K562 (cell line): ENCODE data around the gene ZNF782. TPM values are rescaled to one million over a fixed set of nuclear protein-coding genes. Genes with fewer than 3 reads are reported as not detected.

Source experiments
- ATAC-seq: fragments of 200-7000 bp; cut with Tn5 transposase; 3 replicates; pipeline ENCODE4 v1.9.1; 2020; ENCODE audit warnings: moderate library complexity
- BruUV-seq: library from RNA; stranded (reverse); fragments of 400-500 nt; replicated peaks from 2 replicates; lab custom pipeline; 2021; lab: Mats Ljungman, UMichigan
- CTCF ChIA-PET: fragments of 300-600 bp; formaldehyde crosslinking; extraction: SDS; loops from one replicate; lab custom pipeline; 2021; ENCODE audit warnings: low intra/inter-chr PET ratio; lab: Yijun Ruan, JAX
- POLR2A ChIA-PET: fragments of 300-600, 350-650 bp; sonication (Branson Sonifier 250); formaldehyde crosslinking; extraction: SDS; loops from one replicate; lab custom pipeline; 2021; ENCODE audit warnings: antibody characterized with exemption, inconsistent platforms; lab: Yijun Ruan, JAX
- DNase-seq, 4 experiments: peaks; one replicate each; pipeline versions ENCODE4 v3.0.0 to v3.0.0-alpha.2; 2011 to 2018; ENCODE audit warnings: low spot score in 3 of 4, mixed read lengths in 3 of 4; ENCODE audit errors: extremely low read depth in 1 of 4
- FAIRE-seq: peaks from 2 replicates; lab custom pipeline; 2011; peaks lifted over from hg19 to GRCh38; lab: Jason Lieb, UNC
- H2AFZ ChIP-seq: 2 replicates; pipeline ENCODE4 v1.6.0; 2011; ENCODE audit warnings: low read depth, low read length, control low read depth, inconsistent platforms
- H3K27ac ChIP-seq: fragments of 200-600 bp; 3 replicates; pipeline ENCODE4 v1.8.0; 2011; ENCODE audit warnings: low read depth, mild to moderate bottlenecking, control low read depth, inconsistent platforms, low read length, moderate library complexity, mixed read lengths; ENCODE audit errors: extremely low read depth
- H3K27me3 ChIP-seq, 2 experiments: fragments of 300-600 bp in 1 of 2; 2 replicates in 1 of 2; 3 replicates in 1 of 2; pipeline versions ENCODE4 v1.6.0 to v1.8.0; 2011; ENCODE audit warnings: inconsistent platforms in 2 of 2, low read length in 2 of 2, mild to moderate bottlenecking in 1 of 2, mixed read lengths in 1 of 2, moderate library complexity in 1 of 2; ENCODE audit not compliant: control insufficient read depth in 2 of 2, insufficient read depth in 2 of 2
- H3K36me3 ChIP-seq: fragments of 300-600 bp; 3 replicates; pipeline ENCODE4 v1.8.0; 2011; ENCODE audit warnings: mild to moderate bottlenecking, low read length, inconsistent platforms; ENCODE audit not compliant: control insufficient read depth, insufficient read depth
- H3K4me1 ChIP-seq, 2 experiments: fragments of 200-600 bp in 1 of 2; replicated peaks in 1 of 2; 2 replicates in 1 of 2; 3 replicates in 1 of 2; pipeline versions ENCODE4 v1.5.1 to v1.8.0; 2011; ENCODE audit warnings: inconsistent platforms in 2 of 2, low read length in 2 of 2, mild to moderate bottlenecking in 1 of 2, mixed read lengths in 1 of 2, moderate library complexity in 1 of 2; ENCODE audit not compliant: control insufficient read depth in 2 of 2, insufficient read depth in 2 of 2
- H3K4me2 ChIP-seq: 2 replicates; pipeline ENCODE4 v1.6.1; 2011; ENCODE audit warnings: low read length, control low read depth, inconsistent platforms, mixed read lengths; ENCODE audit not compliant: insufficient read depth
- H3K4me3 ChIP-seq: fragments of 200-600 bp; sonication (generic), shearing (Covaris generic); 2 replicates; pipeline ENCODE4 v1.5.1; 2016; ENCODE audit warnings: control low read depth, inconsistent platforms
- H3K79me2 ChIP-seq: fragments of 200-600 bp; 3 replicates; pipeline ENCODE4 v1.8.0; 2011; ENCODE audit warnings: low read length, inconsistent platforms; ENCODE audit not compliant: control insufficient read depth, insufficient read depth
- H3K9ac ChIP-seq, 2 experiments: 2 replicates each; pipeline versions ENCODE4 v1.6.0 to v1.6.1; 2011; ENCODE audit warnings: low read depth in 2 of 2, low read length in 2 of 2, control low read depth in 1 of 2, inconsistent platforms in 1 of 2, mild to moderate bottlenecking in 1 of 2, mixed read lengths in 1 of 2; ENCODE audit not compliant: insufficient read depth in 1 of 2
- H3K9me1 ChIP-seq: one replicate; pipeline ENCODE4 v1.6.0; 2011; ENCODE audit warnings: inconsistent platforms, mild to moderate bottlenecking, low read length, moderate library complexity; ENCODE audit not compliant: control insufficient read depth, insufficient read depth
- H3K9me3 ChIP-seq: replicated peaks from 2 replicates; pipeline ENCODE4 v1.5.1; 2011; ENCODE audit warnings: low read depth, low read length, inconsistent platforms; ENCODE audit not compliant: control insufficient read depth, insufficient read depth
- H4K20me1 ChIP-seq: replicated peaks from 2 replicates; pipeline ENCODE4 v1.6.1; 2011; ENCODE audit warnings: low read length, inconsistent platforms, mixed read lengths; ENCODE audit not compliant: control insufficient read depth, insufficient read depth
- ERF ChIP-seq: fragments of 450-650 bp; formaldehyde crosslinking; IDR thresholded peaks from 2 replicates; pipeline ENCODE4 v1.4.0; 2020; ENCODE audit warnings: mild to moderate bottlenecking, mixed read lengths
- FOXJ2 ChIP-seq: fragments of 200-800 bp; sonication (Bioruptor generic); IDR thresholded peaks from 2 replicates; pipeline ENCODE4 v1.6.1; 2016; ENCODE audit warnings: missing genetic modification characterization, missing compliant biosample characterization
- HDAC3 ChIP-seq: fragments of 450-650 bp; IDR thresholded peaks from 2 replicates; pipeline ENCODE4 v1.6.1; 2018; ENCODE audit warnings: borderline replicate concordance, mild to moderate bottlenecking, moderate library complexity; ENCODE audit not compliant: partially characterized antibody
- HIVEP1 ChIP-seq: fragments of 250-450 bp; sonication (Bioruptor Pico); IDR thresholded peaks from 2 replicates; pipeline ENCODE4 v1.4.0; 2020; ENCODE audit warnings: mild to moderate bottlenecking
- MAFK ChIP-seq: IDR thresholded peaks from 2 replicates; pipeline ENCODE4 v1.6.1; 2011; ENCODE audit warnings: low read length, improper control_type of control experiment
- SAFB2 ChIP-seq: fragments of 200-400 bp; formaldehyde crosslinking; IDR thresholded peaks from 2 replicates; pipeline ENCODE4 v1.6.1; 2018; ENCODE audit warnings: borderline replicate concordance, low read length, low read depth, moderate library complexity; ENCODE audit not compliant: severe bottlenecking
- SMC3 ChIP-seq: conservative IDR thresholded peaks from 2 replicates; pipeline ENCODE4 v1.6.1; 2011; ENCODE audit warnings: low read depth, low read length, improper control_type of control experiment; ENCODE audit not compliant: insufficient read depth
- ZC3H8 ChIP-seq: fragments of 450-650 bp; IDR thresholded peaks from 2 replicates; pipeline ENCODE4 v1.6.1; 2017
- ZNF707 ChIP-seq: fragments of 250-450 bp; sonication (Bioruptor Pico); conservative IDR thresholded peaks from 2 replicates; pipeline ENCODE4 v1.8.0; 2022; ENCODE audit warnings: inconsistent platforms, mild to moderate bottlenecking, moderate library complexity
- WGBS: fragments of 100-300 bp; shearing (Covaris generic); methylation state at CpG from one replicate; pipeline ENCODE4 v1.1.6; 2016; ENCODE audit warnings: low coverage, mixed read lengths; ENCODE audit not compliant: insufficient coverage; ENCODE audit errors: missing lambda C conversion rate; 5-methylcytosine and 5-hydroxymethylcytosine counted together
- in situ Hi-C: fragments of 300-500 bp; cut with MboI; formaldehyde crosslinking; loops from 4 replicates; pipeline ENCODE4 v1.15.0; 2018; ENCODE audit warnings: inconsistent platforms, mixed read lengths
- intact Hi-C: fragments of 100-400 bp; cut with micrococcal nuclease; formaldehyde crosslinking; loops from 2 replicates; pipeline ENCODE4 v1.14.2; 2022
- polyA plus RNA-seq, 8 experiments: library from polyadenylated mRNA; depleted of rRNA in 4 of 8; stranded (reverse) in 5 of 8; unstranded in 3 of 8; fragments of >200 nt; fragmentation: Nextera tagmentation in 2 of 8; fragmentation: Illumina TruSeq in 1 of 8; extraction: Ambion mirVana in 2 of 8; extraction: Trizol in 1 of 8; gene quantifications; 2 replicates each; pipeline versions ENCODE4 v1.2.1 to v1.2.3, GENCODE V29; 2011 to 2014; ENCODE audit warnings: inconsistent platforms in 1 of 8, missing spikeins in 1 of 8
- total RNA-seq, 7 experiments: library from RNA; depleted of rRNA in 6 of 7; stranded (reverse); fragments of >200 nt in 6 of 7; fragmentation: Illumina TruSeq in 2 of 7; extraction: Trizol in 2 of 7; gene quantifications; 2 replicates each; pipeline versions ENCODE4 v1.2.1 to v1.2.3, GENCODE V29; 2011 to 2021; ENCODE audit warnings: low replicate concordance in 1 of 7

The ZNF782 gene
- total and polyA plus RNA-seq, 9 of the 15 experiments (the other 6 are each of a cell fraction or from before 2014, with no cell fraction given) = 0.38 to 8.8 (median 4.5) TPM

GRCh38 chr9:96858670-96859069, 4.4 kb upstream of the ZNF782 start:
- no peak for FAIRE-seq
- Histone ChIP-seq H3K27ac (peak overlapping the region; percentile 70; the same call in 2 of the 3 replicates), H3K4me1 (peaks cover 10 to 23% of the 10 kb centered on the region in 2 experiments), H3K79me2 (peaks cover 5% of the 10 kb centered on the region), H3K27me3 (no peaks in the 10 kb centered on the region; a peak in 1 of 5 replicates), H3K36me3 (no peaks in the 10 kb centered on the region), H3K4me2 (no peak overlapping the region), H4K20me1 (no peaks in the 10 kb centered on the region), H2AFZ (peak overlapping the region; percentile 71; the same call in 1 of the 2 replicates), H3K9me3 (no peaks in the 10 kb centered on the region), H3K4me3 (no peak overlapping the region), H3K9ac (no peak overlapping the region; a peak in 1 of 4 replicates), H3K9me1 (no peaks in the 10 kb centered on the region)
- in situ Hi-C loops (loop anchor here (10.0 kb wide), 2 partner anchors 556 to 746 kb away; partner anchors contain the start of gene TDRD7), intact Hi-C loops (loop anchor here (5.0 to 10.0 kb wide), 3 partner anchors 376 to 739 kb away; no protein-coding TSS in a partner anchor)
- CTCF ChIA-PET = no interaction called here
- no peak for TF ChIP-seq SMC3
- TF ChIP-seq ZNF707 (CRISPR knock-in tag) = no peak
- TF ChIP-seq HIVEP1 (CRISPR knock-in tag) = no peak
- TF ChIP-seq MAFK = no peak
- POLR2A ChIA-PET = no interaction called here
- 71% methylated on average over 7 of the region's 8 CpGs for WGBS
- ATAC-seq = no peak
- no TSS peak for BruUV-seq
- DNase-seq = no peak

- ChIA-PET POLR2A (interaction anchor here (0.7 to 1.0 kb wide), 3 partner anchors 26 to 505 kb away, joined by 3 read pairs; no protein-coding TSS in a partner anchor), CTCF (interaction anchor here (1.0 to 2.5 kb wide), 4 partner anchors 17 to 758 kb away, joined by 3 to 11 read pairs (median 8); no protein-coding TSS in a partner anchor)
- no peaks in the 10 kb centered on the region; a peak in 1 of 5 replicates for H3K27me3 ChIP-seq
- no peak overlapping the region for H3K4me3 ChIP-seq
- no peaks in the 10 kb centered on the region for H3K9me3 ChIP-seq
- peaks cover 13 to 28% of the 10 kb centered on the region in 2 experiments for H3K4me1 ChIP-seq
- H2AFZ ChIP-seq = peak overlapping the region; percentile 71
- intact Hi-C loops = loop anchor here (5.0 to 10.0 kb wide), 3 partner anchors 377 to 739 kb away; no protein-coding TSS in a partner anchor
- peak; percentile 38 to 82 (median 56) for DNase-seq
- peak; percentile 82 for FAIRE-seq
- H3K27ac ChIP-seq = peak overlapping the region; percentile 70
- no peaks in the 10 kb centered on the region for H3K36me3 ChIP-seq
- H3K9ac ChIP-seq = peak overlapping the region in 1 of 2 experiments; percentile 31; a peak in 2 of 4 replicates
- H4K20me1 ChIP-seq = no peaks in the 10 kb centered on the region
- in situ Hi-C loops = loop anchor here (10.0 kb wide), 2 partner anchors 557 to 747 kb away; partner anchors contain the start of gene TDRD7
- peak; percentile 72 for ATAC-seq
- peak overlapping the region; percentile 44; the same call in 1 of the 2 replicates for H3K4me2 ChIP-seq
- H3K9me1 ChIP-seq = no peaks in the 10 kb centered on the region
- H3K79me2 ChIP-seq = peaks cover 11% of the 10 kb centered on the region
- BruUV-seq = no TSS peak
- 2% methylated on average over 2 of the region's 2 CpGs for WGBS
- TF ChIP-seq FOXJ2 (0 out of 2 replicates have a peak, but pooled peaks have one; percentile 42), ERF (no peak), ZC3H8 (no peak), SAFB2 (no peak), HDAC3 (no peak)
Observed at GRCh38 chr9:96858018-96858573, 3.8 kb upstream of the ZNF782 start.
